Karpas-422 (cell line): ENCODE measurements around the gene GRK6. TPM values are rescaled to one million over a fixed set of nuclear protein-coding genes. Genes with fewer than 3 reads are reported as not detected.

Experiments used
- DNase-seq: peaks from one replicate; pipeline ENCODE4 v3.0.0-alpha.2; 2015
- H2AFZ ChIP-seq: fragments of 200-600 bp; sonication (generic); 2 replicates; pipeline ENCODE4 v1.6.1; 2014; ENCODE audit warnings: antibody characterized with exemption, low read length, mixed read lengths
- H3K27ac ChIP-seq: fragments of 200-600 bp; sonication (generic); 2 replicates; pipeline ENCODE4 v1.5.1; 2014; ENCODE audit warnings: mild to moderate bottlenecking, low read length, moderate library complexity
- H3K27me3 ChIP-seq: fragments of 200-600 bp; sonication (generic); 2 replicates; pipeline ENCODE4 v1.6.1; 2014; ENCODE audit warnings: low read length, mixed read lengths
- H3K36me3 ChIP-seq: fragments of 200-600 bp; sonication (generic); 2 replicates; pipeline ENCODE4 v1.6.1; 2014; ENCODE audit warnings: low read length, mixed read lengths; ENCODE audit not compliant: insufficient read depth
- H3K4me1 ChIP-seq: fragments of 200-600 bp; sonication (generic); 2 replicates; pipeline ENCODE4 v1.6.1; 2014; ENCODE audit warnings: mild to moderate bottlenecking, low read length, mixed read lengths
- H3K4me2 ChIP-seq: fragments of 200-600 bp; sonication (generic); 2 replicates; pipeline ENCODE4 v1.6.1; 2014; ENCODE audit warnings: low read length, low read depth, mild to moderate bottlenecking; ENCODE audit not compliant: poor library complexity, severe bottlenecking
- H3K4me3 ChIP-seq: fragments of 200-600 bp; sonication (generic); 2 replicates; pipeline ENCODE4 v1.5.1; 2014; ENCODE audit warnings: mild to moderate bottlenecking, antibody characterized with exemption, low read length, mixed read lengths
- H3K79me2 ChIP-seq: fragments of 200-600 bp; sonication (generic); 2 replicates; pipeline ENCODE4 v1.6.1; 2014; ENCODE audit warnings: mild to moderate bottlenecking, low read length, mixed read lengths
- H3K9ac ChIP-seq: fragments of 200-600 bp; sonication (generic); 2 replicates; pipeline ENCODE4 v1.6.0; 2014; ENCODE audit warnings: low read length
- H3K9me2 ChIP-seq: fragments of 200-600 bp; sonication (generic), shearing (Covaris generic); replicated peaks from 2 replicates; pipeline ENCODE4 v1.6.0; 2014; ENCODE audit warnings: mild to moderate bottlenecking, low read length, moderate library complexity; ENCODE audit not compliant: insufficient read depth
- H3K9me3 ChIP-seq: fragments of 300-700, 200-600 bp; sonication (generic); 2 replicates; pipeline ENCODE4 v1.6.1; 2014; ENCODE audit warnings: low read length, mixed read lengths
- H4K20me1 ChIP-seq: fragments of 200-600 bp; sonication (generic); 2 replicates; pipeline ENCODE4 v1.6.1; 2014; ENCODE audit warnings: mild to moderate bottlenecking, antibody characterized with exemption, low read length, low read depth; ENCODE audit not compliant: insufficient read depth
- total RNA-seq: library from RNA; depleted of rRNA; stranded (reverse); fragments of >200 nt; shearing (Covaris generic); gene quantifications from 2 replicates; pipeline ENCODE4 v1.2.3, GENCODE V29; 2014; ENCODE audit warnings: low replicate concordance

Gene GRK6
- total RNA-seq, 1 experiment from 2014 or later = 45.5 TPM

GRCh38 chr5:177448244-177448950, 21.9 kb downstream of the GRK6 start:
- Histone ChIP-seq H3K4me3 (peak overlapping the region; percentile 72), H3K9me2 (no peaks in the 10 kb centered on the region), H3K4me2 (peak overlapping the region; percentile 88), H4K20me1 (no peaks in the 10 kb centered on the region; the same call in 1 of the 2 replicates), H3K9ac (peak overlapping the region; percentile 96), H3K9me3 (no peaks in the 10 kb centered on the region), H3K27me3 (no peaks in the 10 kb centered on the region), H3K4me1 (peaks cover 81% of the 10 kb centered on the region), H2AFZ (no peak overlapping the region), H3K36me3 (no peaks in the 10 kb centered on the region), H3K79me2 (peaks cover 38% of the 10 kb centered on the region), H3K27ac (peak overlapping the region; percentile 90)
- peak; percentile 80 for DNase-seq

GRCh38 chr5:177449140-177450061, 22.9 kb downstream of the GRK6 start:
- Histone ChIP-seq H3K79me2 (peaks cover 38% of the 10 kb centered on the region), H2AFZ (no peak overlapping the region), H4K20me1 (no peaks in the 10 kb centered on the region; the same call in 1 of the 2 replicates), H3K9me3 (no peaks in the 10 kb centered on the region), H3K9me2 (no peaks in the 10 kb centered on the region), H3K9ac (peak overlapping the region; percentile 96), H3K27ac (peak overlapping the region; percentile 90), H3K27me3 (no peaks in the 10 kb centered on the region), H3K36me3 (no peaks in the 10 kb centered on the region), H3K4me3 (peak overlapping the region; percentile 72), H3K4me1 (peaks cover 84% of the 10 kb centered on the region), H3K4me2 (peak overlapping the region; percentile 88)
- peak; percentile 73 for DNase-seq

- Histone ChIP-seq H3K36me3 (no peaks in the 10 kb centered on the region), H3K9ac (peak overlapping the region; percentile 96), H3K4me3 (no peak overlapping the region), H3K4me2 (peak overlapping the region; percentile 88), H3K4me1 (peaks cover 79% of the 10 kb centered on the region), H3K9me2 (no peaks in the 10 kb centered on the region), H3K79me2 (peaks cover 38% of the 10 kb centered on the region), H2AFZ (no peak overlapping the region), H3K27ac (peak overlapping the region; percentile 90), H3K9me3 (no peaks in the 10 kb centered on the region), H4K20me1 (no peaks in the 10 kb centered on the region; the same call in 1 of the 2 replicates), H3K27me3 (no peaks in the 10 kb centered on the region)
- no peak for DNase-seq
Measured at GRCh38 chr5:177450667-177451424, 24.4 kb downstream of the GRK6 start.

- no peak overlapping the region for H2AFZ ChIP-seq
- peak overlapping the region; percentile 86 for H3K27ac ChIP-seq
- H3K4me3 ChIP-seq = peak overlapping the region; percentile 89
- H3K9ac ChIP-seq = peak overlapping the region; percentile 78
- no peaks in the 10 kb centered on the region for H3K36me3 ChIP-seq
- peaks cover 81% of the 10 kb centered on the region for H3K4me1 ChIP-seq
- H3K27me3 ChIP-seq = no peaks in the 10 kb centered on the region
- DNase-seq = no peak
- H4K20me1 ChIP-seq = peaks cover 2% of the 10 kb centered on the region; the same call in 1 of the 2 replicates
- H3K9me3 ChIP-seq = no peaks in the 10 kb centered on the region
- H3K79me2 ChIP-seq = peaks cover 33% of the 10 kb centered on the region
- no peaks in the 10 kb centered on the region for H3K9me2 ChIP-seq
- H3K4me2 ChIP-seq = peak overlapping the region; percentile 87
Measured at GRCh38 chr5:177452688-177453638, 26.5 kb downstream of the GRK6 start.

- Histone ChIP-seq H3K4me1 (peaks cover 77% of the 10 kb centered on the region), H3K27me3 (no peaks in the 10 kb centered on the region), H4K20me1 (peaks cover 8% of the 10 kb centered on the region; the same call in 1 of the 2 replicates), H3K27ac (peak overlapping the region; percentile 86), H2AFZ (no peak overlapping the region), H3K9me3 (no peaks in the 10 kb centered on the region), H3K79me2 (peaks cover 23% of the 10 kb centered on the region), H3K4me3 (peak overlapping the region; percentile 89), H3K9ac (peak overlapping the region; percentile 78), H3K4me2 (peak overlapping the region; percentile 87), H3K9me2 (no peaks in the 10 kb centered on the region), H3K36me3 (no peaks in the 10 kb centered on the region)
- DNase-seq = peak; percentile 87
Measured at GRCh38 chr5:177453852-177454396, 27.4 kb downstream of the GRK6 start.

GRCh38 chr5:177454397-177455035, 28.0 kb downstream of the GRK6 start:
- no peaks in the 10 kb centered on the region for H3K9me2 ChIP-seq
- H3K36me3 ChIP-seq = no peaks in the 10 kb centered on the region
- no peaks in the 10 kb centered on the region for H3K27me3 ChIP-seq
- no peaks in the 10 kb centered on the region for H3K9me3 ChIP-seq
- H2AFZ ChIP-seq = peak overlapping the region; percentile 65; the same call in 1 of the 2 replicates
- H3K27ac ChIP-seq = peak overlapping the region; percentile 86
- H3K4me2 ChIP-seq = peak overlapping the region; percentile 87
- peak overlapping the region; percentile 89 for H3K9ac ChIP-seq
- peak overlapping the region; percentile 89 for H3K4me3 ChIP-seq
- peaks cover 77% of the 10 kb centered on the region for H3K4me1 ChIP-seq
- peaks cover 18% of the 10 kb centered on the region for H3K79me2 ChIP-seq
- H4K20me1 ChIP-seq = peaks cover 8% of the 10 kb centered on the region; the same call in 1 of the 2 replicates
- DNase-seq = peak; percentile 97
